ENCODE results near the gene TUBD1. TPM values are rescaled to one million over a fixed set of nuclear protein-coding genes. Genes with fewer than 3 reads are reported as not detected.
A peak's percentile ranks its signal among the peaks of the same experiment; 100 is the strongest.

Gene TUBD1
- total and polyA plus RNA-seq, 2 of the 13 experiments (the other 11 are each of a cell fraction or from before 2014, with no cell fraction given): 18.2 to 25.9 TPM

- TF ChIP-seq ARID3A (IDR thresholded peaks at IDR 0.05; ENCODE audit: low read depth, low read length): peak; percentile 42; the same call in 1 of the 2 replicates
- TF ChIP-seq ZNF737 (CRISPR knock-in tag; IDR thresholded peaks at IDR 0.05; ENCODE audit: borderline replicate concordance): no peak
- peak; percentile 62 for TF ChIP-seq ZNF441 (CRISPR knock-in tag; IDR thresholded peaks at IDR 0.05; ENCODE audit: borderline replicate concordance)
- TF ChIP-seq MTA1 (CRISPR knock-in tag; IDR thresholded peaks at IDR 0.05; ENCODE audit: borderline replicate concordance): 0 out of 2 replicates have a peak, but pooled peaks have one; percentile 23
- TF ChIP-seq PITX1 (CRISPR knock-in tag; IDR thresholded peaks at IDR 0.05): no peak; the same call in 1 of the 2 replicates
- TF ChIP-seq ZBTB10 (CRISPR knock-in tag; IDR thresholded peaks at IDR 0.05; ENCODE audit: borderline replicate concordance): peak; percentile 91
- TF ChIP-seq DBP (CRISPR knock-in tag; IDR thresholded peaks at IDR 0.05; ENCODE audit: not compliant biosample characterization): no peak
- peak; percentile 9; the same call in 1 of the 2 replicates for TF ChIP-seq RXRA (CRISPR knock-in tag; IDR thresholded peaks at IDR 0.05)
- no peak for TF ChIP-seq ZBTB38 (CRISPR knock-in tag; IDR thresholded peaks at IDR 0.05)
- no peak for TF ChIP-seq ZBTB14 (CRISPR knock-in tag; IDR thresholded peaks at IDR 0.05)
- peak; percentile 49; the same call in 1 of the 2 replicates for TF ChIP-seq JUNB (CRISPR knock-in tag; IDR thresholded peaks at IDR 0.05; ENCODE audit: borderline replicate concordance)
- TF ChIP-seq FOXM1 (CRISPR knock-in tag; IDR thresholded peaks at IDR 0.05): no peak
- no peak for TF ChIP-seq ZFP82 (CRISPR knock-in tag; IDR thresholded peaks at IDR 0.05; ENCODE audit: borderline replicate concordance)
- 0 out of 2 replicates have a peak, but pooled peaks have one; percentile 57 for TF ChIP-seq ZSCAN20 (CRISPR knock-in tag; IDR thresholded peaks at IDR 0.05; ENCODE audit: borderline replicate concordance)
- peak; percentile 60; the same call in 1 of the 2 replicates for TF ChIP-seq MIER2 (CRISPR knock-in tag; IDR thresholded peaks at IDR 0.05)
- TF ChIP-seq ZNF567 (CRISPR knock-in tag; IDR thresholded peaks at IDR 0.05; ENCODE audit: borderline replicate concordance): no peak
- peak; percentile 57; the same call in 1 of the 2 replicates for TF ChIP-seq SATB2 (CRISPR knock-in tag; IDR thresholded peaks at IDR 0.05)
- no peak for TF ChIP-seq ZNF570 (CRISPR knock-in tag; IDR thresholded peaks at IDR 0.05; ENCODE audit: borderline replicate concordance)
- peak; percentile 88 for TF ChIP-seq NFIC (IDR thresholded peaks at IDR 0.05; ENCODE audit: low read length)
- no peak for TF ChIP-seq ZFAT (CRISPR knock-in tag; conservative IDR thresholded peaks at IDR 0.05)
- TF ChIP-seq ZNF251 (CRISPR knock-in tag; IDR thresholded peaks at IDR 0.05): no peak
Measured at GRCh38 chr17:59846394-59847165, 46.2 kb downstream of the TUBD1 start (continued).
